ENCODE measurements around the gene TRIM71.
"Not testable (repeated sequence)": the region's sequence is repeated elsewhere in the genome, so short reads cannot be mapped to it uniquely, and the experiment has no call there.

TRIM71 gene

GRCh38 chr3:32819551-32820348 is 2.0 kb downstream of the TRIM71 start:
- no peak for DNase-seq (ENCODE audit: low spot score)

DNA sequence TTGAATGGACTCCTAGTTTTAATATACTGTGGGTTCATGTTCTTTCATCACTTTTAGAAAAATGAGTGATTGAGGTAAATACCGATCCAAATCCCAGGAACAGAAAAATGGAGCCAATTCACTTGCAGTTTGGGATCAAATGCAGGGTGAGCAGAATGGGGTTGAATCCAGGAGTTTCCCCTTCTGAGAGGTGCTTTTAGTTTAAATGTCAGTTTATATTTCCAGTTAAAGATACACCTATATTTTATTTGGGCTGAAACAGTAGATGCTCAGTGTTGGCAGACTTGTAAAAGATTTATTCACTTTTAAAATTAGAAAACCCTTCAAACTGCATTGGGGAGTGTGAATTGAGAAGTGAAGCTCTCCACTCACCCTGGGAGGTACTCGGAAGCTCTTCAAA is 2.6 kb downstream of the TRIM71 start:
- DNase-seq (ENCODE audit: low spot score), result no peak

DNA sequence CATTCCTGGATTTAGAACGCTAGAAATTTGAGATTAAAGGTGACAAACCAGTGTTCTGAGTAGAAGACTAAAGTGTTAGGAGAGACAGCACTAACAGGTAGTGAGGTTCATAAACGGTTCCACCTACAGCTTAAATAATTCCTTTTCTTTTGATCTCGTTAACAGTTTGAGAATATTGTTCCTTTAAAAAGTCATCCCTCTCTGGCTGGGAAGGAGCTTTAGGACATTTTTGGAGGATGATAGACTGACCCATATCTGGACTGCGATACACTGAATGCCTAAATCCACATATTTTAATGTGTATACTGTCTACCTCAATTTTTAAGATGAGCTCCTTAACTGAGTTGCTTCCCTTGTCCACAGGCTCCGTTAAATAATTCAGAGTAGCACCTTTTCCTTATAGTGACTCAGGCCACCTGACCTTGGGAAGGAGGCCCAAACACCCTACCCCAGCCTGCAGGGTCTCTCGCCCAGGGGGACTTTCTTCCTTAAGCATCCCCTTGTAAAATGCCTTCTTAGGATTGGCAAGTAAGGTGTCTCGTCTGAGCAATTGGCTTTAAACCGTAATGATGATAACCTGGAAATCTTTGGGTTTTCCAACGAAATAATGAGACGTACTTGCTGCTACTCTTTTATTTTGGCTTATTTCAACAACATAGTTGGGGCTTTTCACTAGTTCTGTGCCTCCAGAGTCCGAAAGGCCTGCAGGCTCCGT is 3.3 kb downstream of the TRIM71 start:
- DNase-seq (ENCODE audit: low spot score), result no peak

DNA sequence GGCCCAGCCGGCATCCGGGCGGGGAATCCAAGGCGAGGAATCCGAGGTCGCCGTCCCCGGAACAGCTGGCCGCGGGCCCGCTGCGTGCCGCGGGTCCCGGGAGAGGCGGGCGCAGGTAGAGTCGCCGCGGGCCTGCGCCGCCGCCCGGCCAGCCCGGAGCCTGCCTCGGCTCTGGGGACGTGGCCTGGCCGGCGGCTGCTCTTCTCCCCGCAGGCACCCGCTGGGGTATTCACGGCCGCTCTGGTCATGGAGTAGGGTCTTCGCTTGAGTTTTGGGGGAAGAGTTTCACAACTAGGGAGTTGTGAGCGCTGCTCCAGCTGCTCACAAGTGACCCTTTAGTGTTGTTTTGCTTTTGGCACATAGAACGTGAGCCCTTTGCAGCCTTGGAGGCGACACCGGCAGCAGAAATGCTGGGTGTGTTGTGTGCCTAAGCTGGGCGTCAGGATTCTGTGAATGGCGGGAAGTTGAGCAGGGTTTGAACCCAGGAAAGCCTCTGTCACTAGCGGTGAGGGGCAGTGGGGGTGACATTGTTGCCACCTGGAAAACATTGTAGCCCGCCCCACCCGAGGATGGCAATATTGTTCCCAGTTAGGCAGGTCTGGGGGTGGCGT is 4.0 kb downstream of the TRIM71 start:
- DNase-seq (ENCODE audit: low spot score), result no peak

DNA sequence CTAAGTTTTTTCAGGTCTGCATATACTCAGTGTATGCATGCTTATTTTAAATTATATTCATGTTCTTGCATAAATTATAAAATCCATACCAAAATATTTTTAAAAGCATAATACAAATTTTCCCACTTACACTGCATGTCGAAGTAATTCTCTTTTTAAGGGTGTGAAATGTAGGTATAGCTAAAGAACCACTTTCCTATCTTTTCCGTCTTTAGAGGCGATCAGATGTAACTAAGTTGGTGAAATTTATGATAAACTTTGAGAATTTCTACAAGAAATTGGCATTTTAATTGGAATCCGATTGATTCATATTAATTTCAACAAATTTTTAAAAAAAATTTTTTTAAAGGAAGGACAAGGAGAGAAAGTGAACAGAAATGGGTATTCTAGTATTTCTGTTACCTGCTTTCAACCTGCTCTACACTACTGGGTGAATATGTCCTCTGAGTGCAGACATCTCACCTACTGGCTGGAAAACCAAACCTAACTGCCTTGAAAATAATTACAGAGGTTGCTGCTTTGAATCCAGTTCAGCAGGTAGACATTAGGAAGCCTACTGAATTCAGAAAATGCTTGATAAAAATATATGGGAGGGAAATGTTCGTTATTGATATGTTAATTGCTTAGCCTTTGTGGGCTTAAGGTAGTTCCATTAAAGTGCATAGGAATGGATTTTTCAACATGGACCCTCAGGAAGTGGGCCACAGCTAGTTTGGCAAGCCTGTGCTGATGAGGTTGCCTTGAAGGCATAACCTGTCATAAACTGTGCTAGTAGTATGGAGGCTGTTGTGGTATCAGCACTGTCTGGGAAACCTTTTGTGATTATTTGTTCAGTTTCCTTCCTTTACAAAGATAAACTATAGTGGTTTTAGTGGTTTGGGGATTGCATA is 5.1 kb downstream of the TRIM71 start:
- no peak for DNase-seq (ENCODE audit: low spot score)

- DNase-seq (ENCODE audit: low spot score), result not testable (repeated sequence)
Observed at GRCh38 chr3:32823641-32824184, 5.9 kb downstream of the TRIM71 start.

DNA sequence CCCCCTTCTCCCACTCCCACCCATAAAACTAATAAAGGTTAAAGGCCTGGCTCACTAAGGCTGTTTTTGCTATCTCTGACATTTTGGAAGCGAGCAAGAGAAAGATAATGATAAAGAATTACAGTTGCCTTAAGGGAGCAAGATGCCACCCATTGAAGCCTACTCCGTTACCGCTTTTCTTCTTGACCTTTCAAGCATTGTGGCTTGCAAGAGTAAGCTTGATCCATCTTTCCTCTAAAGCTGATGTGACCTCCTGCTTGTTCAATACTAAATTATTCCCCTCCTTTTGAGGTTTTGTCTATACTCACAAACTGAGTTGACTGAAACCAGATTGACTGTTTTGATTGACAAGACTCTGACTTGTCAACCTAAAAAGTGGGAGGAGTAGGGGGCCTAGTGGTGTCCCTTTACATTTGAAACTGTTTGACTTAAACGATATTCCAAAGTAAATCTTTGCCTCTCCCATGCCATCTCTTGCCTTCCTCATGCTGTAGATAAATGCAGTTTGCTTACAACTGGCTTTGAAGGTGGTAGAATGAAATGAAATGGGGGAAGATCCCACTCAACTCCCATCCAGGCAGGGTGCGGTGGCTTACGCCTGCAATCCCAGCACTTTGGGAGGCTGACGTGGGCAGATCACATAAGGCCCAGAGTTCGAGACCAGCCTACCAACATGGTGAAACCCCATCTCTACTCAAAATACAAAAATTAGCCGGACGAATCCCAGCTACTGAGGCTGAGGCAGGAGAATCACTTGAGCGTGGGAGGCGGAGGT is 8.0 kb downstream of the TRIM71 start:
- no peak for DNase-seq (ENCODE audit: low spot score)

DNA sequence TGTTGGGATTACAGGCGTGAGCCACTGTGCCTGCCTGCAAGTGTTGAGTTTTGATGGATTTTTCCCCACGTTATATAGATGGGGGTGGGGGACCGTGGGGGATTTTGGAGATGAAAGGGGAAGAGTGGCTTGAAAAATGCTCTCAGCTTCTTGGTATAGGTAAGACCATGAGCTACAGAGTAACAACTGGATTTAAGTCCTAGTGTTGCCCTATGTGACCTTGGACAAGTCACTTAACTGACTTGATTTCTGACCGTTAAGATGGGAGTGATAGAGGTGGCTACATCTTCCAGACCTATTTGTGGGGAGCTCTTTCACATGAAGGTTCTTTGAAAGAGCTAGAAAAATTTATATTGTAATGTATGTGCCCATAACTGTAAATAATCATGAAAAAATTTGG is 13.3 kb downstream of the TRIM71 start:
- no peak for DNase-seq (ENCODE audit: low spot score)

GRCh38 chr3:32831791-32832190 is 14.0 kb downstream of the TRIM71 start:
- no peak for DNase-seq (ENCODE audit: low spot score)

DNA sequence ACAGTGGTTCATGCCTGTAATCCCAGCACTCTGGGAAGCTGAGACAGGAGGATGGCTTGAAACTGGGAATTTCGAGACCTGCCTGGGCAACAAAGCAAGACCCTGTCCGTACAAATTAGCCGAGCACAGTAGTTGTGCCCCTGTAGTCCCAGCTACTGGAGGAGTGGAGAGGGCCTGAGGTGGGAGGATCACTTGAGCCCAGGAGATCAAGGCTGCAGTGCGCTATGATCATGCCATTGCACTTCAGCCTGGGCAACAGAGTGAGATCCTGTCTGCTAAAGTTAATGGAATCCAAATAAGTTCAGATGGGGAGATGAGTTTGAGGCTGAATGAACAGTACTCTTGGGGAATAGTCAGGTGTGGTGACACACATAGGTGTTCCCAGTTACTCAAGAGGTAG is 14.4 kb downstream of the TRIM71 start:
- no peak for DNase-seq (ENCODE audit: low spot score)

- no peak for DNase-seq (ENCODE audit: low spot score)
Observed at GRCh38 chr3:32835049-32835371, 17.2 kb downstream of the TRIM71 start.

GRCh38 chr3:32835961-32836360 is 18.2 kb downstream of the TRIM71 start:
- DNase-seq (ENCODE audit: low spot score), result no peak

DNA sequence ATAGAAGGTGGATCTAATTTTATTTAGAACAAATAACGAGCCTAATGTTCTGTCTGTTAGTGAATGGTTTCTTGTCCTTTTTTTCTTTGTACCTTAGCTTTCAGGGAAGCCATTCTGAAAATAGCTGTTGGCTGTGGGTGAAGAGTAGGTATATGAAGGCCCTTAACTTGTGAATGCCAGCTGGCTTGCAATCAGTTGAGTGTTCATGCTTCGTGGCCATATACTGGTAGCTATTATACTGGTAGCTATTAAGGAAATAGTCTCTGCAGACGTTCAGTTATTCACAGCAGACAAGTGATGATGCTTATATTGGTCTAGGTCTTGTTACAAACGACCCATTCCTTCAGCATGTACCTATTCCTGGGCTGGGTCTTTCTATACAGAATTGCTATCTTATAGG is 18.8 kb downstream of the TRIM71 start:
- no peak for DNase-seq (ENCODE audit: low spot score)

- DNase-seq (ENCODE audit: low spot score), result no peak
Observed at GRCh38 chr3:32837366-32837765, 19.6 kb downstream of the TRIM71 start.

- no peak for DNase-seq (ENCODE audit: low spot score)
Observed at GRCh38 chr3:32837789-32838188, 20.0 kb downstream of the TRIM71 start.

DNA sequence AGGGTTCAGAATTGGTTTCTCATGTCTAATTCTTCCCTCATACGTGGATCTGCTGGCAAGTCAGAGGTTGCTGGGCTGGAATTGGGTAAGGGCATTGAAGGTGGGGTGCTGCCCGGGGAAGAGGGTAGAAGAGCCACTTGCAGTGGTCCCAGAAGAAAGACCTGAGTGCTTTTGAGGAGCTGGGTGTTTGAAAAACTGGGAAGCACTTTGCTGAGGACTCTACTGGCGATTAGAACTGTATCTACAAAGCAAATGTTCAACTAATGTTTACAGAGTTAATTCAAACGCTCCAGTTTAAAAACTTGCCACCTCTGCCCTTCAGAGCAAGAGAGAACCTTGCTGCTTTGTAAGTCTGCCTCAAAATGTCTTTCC is 21.9 kb downstream of the TRIM71 start:
- DNase-seq (ENCODE audit: low spot score), result no peak

- DNase-seq (ENCODE audit: low spot score), result no peak
Observed at GRCh38 chr3:32840086-32840841, 22.5 kb downstream of the TRIM71 start.

- DNase-seq (ENCODE audit: low spot score), result no peak
Observed at GRCh38 chr3:32841341-32841740, 23.5 kb downstream of the TRIM71 start.

DNA sequence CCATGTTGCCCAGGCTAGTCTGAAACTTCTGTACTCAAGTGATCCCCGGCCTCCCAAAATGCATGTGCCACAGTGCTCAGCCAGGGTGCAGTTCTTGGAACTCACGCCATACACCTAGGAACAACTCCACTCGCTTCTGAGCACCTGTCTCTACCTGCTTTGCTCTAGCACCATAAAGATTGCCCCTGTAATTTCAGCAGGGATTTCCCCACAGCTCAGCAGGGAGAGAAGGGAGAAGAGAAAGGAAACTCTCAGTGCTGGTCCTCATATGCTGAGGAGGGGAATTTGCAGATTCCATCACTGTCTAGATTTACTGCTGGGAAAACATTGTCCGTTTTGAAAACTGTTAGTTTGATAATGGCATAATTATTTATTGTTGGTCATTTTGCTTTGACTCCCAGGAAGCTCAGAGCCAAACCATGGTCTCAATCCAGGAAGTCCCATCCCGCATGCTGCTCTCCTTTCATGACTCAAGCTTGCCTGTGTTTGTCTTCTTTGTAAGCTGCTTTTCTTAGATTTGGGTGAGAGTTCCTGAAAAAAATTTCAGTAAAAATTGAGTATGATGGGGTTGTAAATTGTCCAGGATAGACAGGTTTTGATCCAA is 24.2 kb downstream of the TRIM71 start:
- no peak for DNase-seq (ENCODE audit: low spot score)

DNA sequence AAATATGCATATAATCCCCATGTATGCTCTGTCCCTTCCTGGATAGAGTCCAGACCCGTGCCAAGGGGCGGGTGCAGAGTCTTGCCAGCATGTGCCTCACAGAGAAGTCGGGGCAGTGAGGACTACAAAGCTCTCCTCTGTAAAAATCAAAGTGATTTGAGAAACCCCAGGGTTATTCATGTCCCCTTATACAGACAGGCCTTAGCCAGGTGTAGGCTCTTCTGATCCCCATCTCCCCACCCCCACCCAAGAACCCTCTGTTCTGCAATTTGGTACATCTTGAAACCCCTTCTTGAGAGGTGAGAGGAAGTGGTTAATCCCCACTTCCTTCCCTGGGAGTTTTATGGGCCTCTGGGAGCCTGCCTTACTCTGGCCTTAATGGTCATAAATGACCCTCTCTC is 24.7 kb downstream of the TRIM71 start:
- DNase-seq (ENCODE audit: low spot score), result no peak
